A673 (cell line): ENCODE measurements around the gene RHOT1.

ENCODE experiments used
- EZH2 ChIP-seq: fragments of 200-600 bp; sonication (generic); IDR thresholded peaks from 2 replicates; pipeline ENCODE4 v1.6.1; 2017; ENCODE audit warnings: borderline replicate concordance, low read depth, mild to moderate bottlenecking, mixed read lengths, antibody characterized with exemption, low read length; ENCODE audit not compliant: poor library complexity, severe bottlenecking
- TF ChIP-seq, protein P1 (sequence below): fragments of 300-800, 200-600 bp; sonication (generic); conservative IDR thresholded peaks from 2 replicates; pipeline ENCODE4 v1.5.1; 2017; ENCODE audit warnings: low read depth, mild to moderate bottlenecking, antibody characterized with exemption, low read length, moderate library complexity, mixed read lengths

DNA sequence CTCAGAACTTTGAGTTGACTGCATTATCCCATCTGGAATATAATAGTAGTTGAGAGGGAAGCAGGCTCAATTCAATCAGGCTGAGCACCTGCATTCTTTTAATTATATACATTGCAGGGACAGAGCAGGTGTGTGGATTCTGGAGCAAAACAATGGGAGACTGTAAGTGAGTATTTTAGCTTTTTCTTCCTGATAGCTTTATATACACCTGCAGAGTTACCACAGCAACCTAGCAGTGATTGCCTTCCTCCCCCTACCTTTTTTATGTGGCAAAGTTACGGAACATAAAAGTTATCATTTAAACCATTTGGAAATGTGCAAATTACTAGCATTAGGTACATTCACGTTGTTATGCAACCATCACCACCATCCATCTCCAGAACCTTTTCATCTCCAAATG, 25.4 kb upstream of the RHOT1 start:
- TF ChIP-seq, protein P1, sequence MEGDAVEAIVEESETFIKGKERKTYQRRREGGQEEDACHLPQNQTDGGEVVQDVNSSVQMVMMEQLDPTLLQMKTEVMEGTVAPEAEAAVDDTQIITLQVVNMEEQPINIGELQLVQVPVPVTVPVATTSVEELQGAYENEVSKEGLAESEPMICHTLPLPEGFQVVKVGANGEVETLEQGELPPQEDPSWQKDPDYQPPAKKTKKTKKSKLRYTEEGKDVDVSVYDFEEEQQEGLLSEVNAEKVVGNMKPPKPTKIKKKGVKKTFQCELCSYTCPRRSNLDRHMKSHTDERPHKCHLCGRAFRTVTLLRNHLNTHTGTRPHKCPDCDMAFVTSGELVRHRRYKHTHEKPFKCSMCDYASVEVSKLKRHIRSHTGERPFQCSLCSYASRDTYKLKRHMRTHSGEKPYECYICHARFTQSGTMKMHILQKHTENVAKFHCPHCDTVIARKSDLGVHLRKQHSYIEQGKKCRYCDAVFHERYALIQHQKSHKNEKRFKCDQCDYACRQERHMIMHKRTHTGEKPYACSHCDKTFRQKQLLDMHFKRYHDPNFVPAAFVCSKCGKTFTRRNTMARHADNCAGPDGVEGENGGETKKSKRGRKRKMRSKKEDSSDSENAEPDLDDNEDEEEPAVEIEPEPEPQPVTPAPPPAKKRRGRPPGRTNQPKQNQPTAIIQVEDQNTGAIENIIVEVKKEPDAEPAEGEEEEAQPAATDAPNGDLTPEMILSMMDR, result no peak
- no peak for TF ChIP-seq EZH2
